AG09319 (cell line): ENCODE data around the gene SSBP3.

Source experiments
- DNase-seq: peaks from one replicate; pipeline ENCODE4 v3.0.0-alpha.2; 2010; ENCODE audit warnings: low read depth; ENCODE audit errors: extremely low read depth
- CTCF ChIP-seq: IDR thresholded peaks from 2 replicates; pipeline ENCODE4 v1.5.1; 2011; ENCODE audit warnings: low read depth, mild to moderate bottlenecking, inconsistent platforms, low read length, moderate library complexity

The SSBP3 gene

GRCh38 chr1:54360165-54361005, 45.8 kb downstream of the SSBP3 start:
- no peak for DNase-seq
- no peak for TF ChIP-seq CTCF

GRCh38 chr1:54359393-54360162, 46.6 kb downstream of the SSBP3 start:
- DNase-seq = no peak
- TF ChIP-seq CTCF = no peak

DNA sequence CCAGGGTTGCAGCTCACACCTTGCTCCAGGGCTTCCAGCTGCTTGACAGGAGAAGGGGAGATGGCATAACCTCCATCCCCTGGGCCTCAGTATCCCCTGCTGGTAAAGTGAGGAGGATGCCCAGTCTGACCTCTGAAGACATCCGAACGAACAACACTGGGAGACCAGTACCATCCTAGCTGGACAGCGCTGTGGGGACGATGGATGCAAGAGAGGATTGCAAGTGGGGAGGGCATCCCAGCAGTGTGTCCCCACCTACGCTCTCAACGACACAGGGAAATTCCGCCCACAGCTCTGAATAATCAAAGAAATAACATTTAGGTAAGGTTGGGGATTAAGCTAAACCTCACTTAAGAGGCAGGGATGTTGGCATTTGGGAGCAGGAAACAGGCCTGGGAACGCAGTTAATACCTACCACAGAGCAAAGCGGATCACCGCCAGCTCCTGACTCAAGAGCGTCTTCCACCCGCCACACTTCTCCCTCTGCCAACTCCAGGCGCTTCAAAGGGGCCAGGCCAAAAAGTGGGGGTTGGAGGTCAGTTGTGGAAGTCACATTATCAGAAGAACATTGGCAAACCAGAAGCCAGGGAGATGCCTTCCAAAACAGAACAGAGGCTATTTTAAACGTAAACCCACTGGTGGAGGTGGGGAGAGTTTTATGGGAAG, 47.6 kb downstream of the SSBP3 start:
- no peak for TF ChIP-seq CTCF
- no peak for DNase-seq

GRCh38 chr1:54357967-54358366, 48.2 kb downstream of the SSBP3 start:
- no peak for DNase-seq
- TF ChIP-seq CTCF = no peak

DNA sequence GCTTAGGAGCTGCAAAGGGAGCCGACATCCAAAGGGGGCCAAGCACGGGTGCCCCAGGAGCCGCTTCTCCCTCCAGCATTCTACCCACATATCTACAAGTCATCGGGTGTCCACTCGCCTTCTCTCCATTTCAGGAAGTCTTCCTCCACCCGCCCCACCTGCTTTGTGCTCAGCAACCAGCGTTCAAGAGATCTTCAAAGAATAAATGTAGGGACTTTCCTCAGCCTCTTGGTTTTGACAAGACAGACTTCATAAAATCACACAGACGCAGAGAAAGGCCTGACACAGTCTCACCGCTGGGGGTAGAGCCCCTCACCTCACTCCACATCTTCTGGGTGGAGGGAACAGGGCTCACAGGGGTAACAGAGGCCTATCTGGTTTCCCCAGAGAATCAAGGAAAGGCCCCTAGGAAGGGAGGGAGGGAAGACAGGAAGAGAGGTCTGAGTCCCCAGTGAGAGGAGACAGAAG, 49.5 kb downstream of the SSBP3 start:
- TF ChIP-seq CTCF = no peak
- no peak for DNase-seq

DNA sequence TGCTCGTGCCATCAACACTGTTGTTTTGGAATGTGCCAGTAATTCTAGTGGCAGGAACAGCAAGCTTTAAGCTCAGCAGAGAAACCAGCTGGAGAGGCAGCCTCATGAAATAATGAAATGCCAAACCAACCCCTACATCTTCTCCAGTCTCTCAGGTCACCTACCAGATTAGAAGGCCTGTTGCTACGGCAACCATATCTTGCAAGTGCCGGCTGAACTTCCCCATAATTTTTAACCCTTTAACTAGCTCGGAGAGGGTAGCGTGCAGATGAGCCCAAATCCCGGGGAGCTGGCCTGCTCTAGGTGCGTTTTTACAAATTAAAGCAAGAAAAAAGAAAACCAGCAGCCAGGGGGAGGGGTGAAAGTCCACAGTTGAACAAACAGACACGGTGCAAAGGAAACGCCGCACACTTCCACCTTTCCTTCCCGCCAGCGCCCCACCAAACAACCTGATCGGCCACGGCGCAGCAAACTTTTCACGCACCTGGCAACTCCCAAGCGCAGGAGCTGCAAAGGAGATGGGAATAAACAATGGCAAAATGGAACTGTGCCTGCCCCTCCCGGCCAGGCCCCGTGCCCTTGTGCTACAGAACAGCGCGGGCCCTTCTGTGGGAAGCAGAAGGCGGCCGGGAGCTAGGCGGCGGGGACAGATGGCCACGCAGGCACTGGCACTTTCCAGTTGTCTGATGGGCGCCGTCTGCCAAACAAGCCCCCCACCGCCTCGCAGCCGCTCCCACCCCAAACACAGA, 50.1 kb downstream of the SSBP3 start:
- no peak for DNase-seq
- TF ChIP-seq CTCF = no peak
